ENCODE measurements around the gene STXBP6. TPM values are rescaled to one million over a fixed set of nuclear protein-coding genes. Genes with fewer than 3 reads are reported as not detected.
A peak's percentile ranks its signal among the peaks of the same experiment; 100 is the strongest.
"Not testable (repeated sequence)": the region's sequence is repeated elsewhere in the genome, so short reads cannot be mapped to it uniquely, and the experiment has no call there.

The STXBP6 gene
- polyA plus RNA-seq, 4 donors: 7.3 to 8.7 (median 8.2) TPM

DNA sequence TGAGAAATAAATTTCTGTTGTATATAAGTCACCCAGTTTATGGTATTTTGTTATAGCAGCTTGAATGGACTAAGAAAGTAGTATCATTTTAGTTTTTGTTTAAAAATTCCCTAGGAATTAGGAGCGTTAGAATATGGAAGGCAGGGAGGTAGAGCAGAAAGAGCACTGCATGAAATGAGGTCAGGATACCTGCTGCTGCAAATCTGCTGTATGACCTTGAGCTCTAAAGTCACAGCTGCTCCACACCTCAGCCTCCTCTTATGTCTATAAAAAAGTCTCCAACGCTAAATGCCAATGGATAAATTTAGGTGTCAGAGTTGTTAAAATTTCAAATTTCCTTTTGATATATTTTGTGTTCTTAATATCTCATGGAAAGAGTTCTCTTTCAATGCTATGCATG, 235.0 kb downstream of the STXBP6 start:
- DNase-seq (ENCODE audit: low read depth in 4 of 4, low spot score in 3 of 4): no peak

DNA sequence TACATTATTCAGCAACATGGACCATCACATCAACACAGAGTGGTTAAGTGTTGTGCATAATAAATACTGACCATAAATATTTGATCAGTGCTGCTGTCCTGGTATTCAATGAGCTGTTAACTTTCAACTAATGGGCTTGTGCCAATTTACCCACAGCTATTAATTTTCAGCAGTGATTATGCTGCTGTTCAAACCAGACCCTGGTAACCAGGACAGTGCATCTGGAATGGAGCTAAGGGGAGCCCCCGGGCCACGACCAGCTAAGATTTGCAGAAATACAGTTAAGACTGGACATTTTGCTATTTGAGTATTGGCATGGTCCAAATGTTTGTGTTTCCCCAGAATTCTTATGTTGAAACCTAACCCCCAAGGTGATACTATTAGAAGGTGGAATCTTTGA, 235.6 kb downstream of the STXBP6 start:
- DNase-seq (ENCODE audit: low read depth in 4 of 4, low spot score in 3 of 4): no peak

DNA sequence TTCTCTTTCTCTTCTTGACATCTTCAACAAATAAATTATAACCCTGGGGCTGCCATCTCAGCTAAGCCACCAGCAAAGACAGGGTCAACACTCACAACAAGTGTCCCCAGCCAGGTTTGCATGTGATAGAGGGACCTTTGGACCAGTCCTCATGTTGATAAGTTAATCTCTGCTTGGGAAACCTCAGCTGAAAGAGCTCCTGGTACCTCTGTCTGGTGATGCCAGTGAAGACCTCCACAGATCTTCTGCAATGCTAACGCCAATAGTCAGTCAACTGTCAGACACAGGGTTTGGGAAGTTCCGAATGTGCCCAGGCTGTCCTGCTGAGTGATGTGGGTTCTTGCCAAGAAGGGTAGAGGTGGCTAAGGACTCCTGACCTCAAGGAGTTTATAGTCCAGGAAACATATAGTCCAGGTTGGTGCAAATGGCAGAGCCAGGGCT, 236.1 kb downstream of the STXBP6 start:
- no peak for DNase-seq (ENCODE audit: low read depth in 4 of 4, low spot score in 3 of 4)

DNA sequence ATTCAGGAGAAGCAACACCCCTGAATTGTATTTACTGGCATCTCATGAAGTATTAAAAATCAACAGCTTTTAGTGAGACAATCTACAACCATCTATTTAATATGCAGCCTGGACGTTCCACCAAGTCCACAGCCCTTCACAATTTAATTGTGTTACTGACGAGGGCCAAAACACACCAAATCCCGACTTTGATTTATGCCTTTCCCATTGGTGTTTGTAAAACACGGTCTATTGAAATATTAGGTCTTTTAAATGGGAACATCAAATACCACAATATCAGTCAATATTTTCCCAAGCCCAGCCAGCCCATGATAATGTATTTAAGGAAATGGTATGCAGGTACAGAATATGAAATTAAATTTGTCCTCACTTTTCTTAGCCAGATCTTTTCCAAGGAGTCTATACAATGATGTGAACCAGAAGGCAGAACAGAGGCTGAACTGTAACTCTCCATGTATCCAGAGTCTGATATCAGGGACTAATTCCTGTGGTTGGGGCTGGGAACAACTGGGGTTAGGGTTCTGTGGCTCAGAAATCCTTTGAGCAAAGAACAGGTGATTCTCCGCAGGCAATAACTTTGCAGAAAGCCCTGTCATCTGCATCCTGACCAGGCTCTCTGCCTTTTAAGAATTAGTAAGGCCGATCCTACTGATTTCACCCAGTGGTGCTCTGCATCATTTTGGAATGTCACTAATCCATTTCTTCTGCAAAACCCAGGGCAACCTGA, 236.7 kb downstream of the STXBP6 start:
- no peak for DNase-seq (ENCODE audit: low read depth in 4 of 4, low spot score in 3 of 4)

DNA sequence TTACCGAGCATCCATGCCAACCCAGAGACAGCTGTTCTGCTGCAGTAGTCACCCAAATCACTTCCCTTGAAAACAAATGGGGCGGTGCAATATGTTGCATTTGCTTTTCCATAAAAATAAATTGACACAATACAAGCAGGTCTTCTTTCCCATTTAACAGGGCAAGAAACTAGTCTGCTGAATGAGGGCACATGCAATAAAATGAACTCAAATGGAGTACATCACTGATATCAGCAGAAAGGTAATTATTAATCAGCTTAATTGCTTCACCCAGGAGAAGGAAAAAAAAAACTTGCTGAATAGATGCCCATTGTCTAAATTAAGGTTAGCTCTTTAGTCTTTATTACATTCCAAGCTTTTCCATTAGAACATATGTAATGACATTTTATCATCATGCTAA, 240.8 kb downstream of the STXBP6 start:
- DNase-seq (ENCODE audit: low read depth in 4 of 4, low spot score in 3 of 4): no peak

DNA sequence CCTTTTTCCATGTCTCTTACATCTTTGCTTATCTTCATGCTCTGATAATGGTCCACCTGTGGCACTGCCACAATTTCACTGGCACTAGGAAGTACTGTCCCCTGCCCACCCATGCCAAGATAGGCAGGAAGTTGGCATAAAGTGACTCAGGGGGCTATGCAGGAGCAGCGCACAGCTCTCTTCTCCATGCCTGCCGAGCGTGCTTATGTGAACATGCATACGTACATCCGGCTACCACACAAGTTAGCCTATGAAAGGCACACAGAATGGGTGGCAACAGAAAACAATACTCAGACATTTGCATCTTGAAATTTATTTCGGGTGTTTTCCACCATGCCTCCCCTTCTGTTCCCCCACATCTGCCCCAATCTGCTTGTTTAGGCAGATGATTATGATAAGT, 241.5 kb downstream of the STXBP6 start:
- no peak for DNase-seq (ENCODE audit: low read depth in 4 of 4, low spot score in 3 of 4)

DNA sequence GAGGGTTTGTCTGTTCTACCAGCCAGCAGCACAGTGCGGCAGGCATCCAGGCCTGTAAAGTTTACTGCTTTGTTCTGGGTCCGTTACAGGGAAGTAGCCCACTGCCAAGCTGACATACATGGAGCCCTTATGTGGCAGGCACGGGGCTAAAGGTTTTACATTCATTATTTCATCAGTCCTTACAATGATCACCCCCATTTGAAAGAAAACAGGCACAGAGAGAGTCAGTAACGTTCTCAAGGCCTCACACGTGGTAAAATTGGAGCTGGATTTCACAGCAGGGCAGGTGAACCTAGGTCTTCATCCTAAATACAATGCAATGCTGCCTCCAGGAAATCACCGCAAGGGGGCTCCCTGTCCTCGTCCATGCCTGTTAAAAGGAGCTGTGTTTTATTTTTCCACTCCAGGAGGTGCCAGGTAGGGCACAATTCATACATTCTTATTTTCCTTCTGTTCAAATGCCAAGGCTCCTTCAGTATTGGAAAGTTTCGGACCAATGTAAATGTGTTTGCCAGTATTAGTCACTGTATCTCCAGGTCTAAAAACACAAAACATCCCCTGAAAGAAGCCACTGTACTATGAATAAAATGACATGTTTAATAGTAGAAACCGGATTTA, 243.8 kb downstream of the STXBP6 start:
- DNase-seq (ENCODE audit: low read depth in 4 of 4, low spot score in 3 of 4): peak in 3 of 4 donors; percentile 51 to 61 (median 57)

DNA sequence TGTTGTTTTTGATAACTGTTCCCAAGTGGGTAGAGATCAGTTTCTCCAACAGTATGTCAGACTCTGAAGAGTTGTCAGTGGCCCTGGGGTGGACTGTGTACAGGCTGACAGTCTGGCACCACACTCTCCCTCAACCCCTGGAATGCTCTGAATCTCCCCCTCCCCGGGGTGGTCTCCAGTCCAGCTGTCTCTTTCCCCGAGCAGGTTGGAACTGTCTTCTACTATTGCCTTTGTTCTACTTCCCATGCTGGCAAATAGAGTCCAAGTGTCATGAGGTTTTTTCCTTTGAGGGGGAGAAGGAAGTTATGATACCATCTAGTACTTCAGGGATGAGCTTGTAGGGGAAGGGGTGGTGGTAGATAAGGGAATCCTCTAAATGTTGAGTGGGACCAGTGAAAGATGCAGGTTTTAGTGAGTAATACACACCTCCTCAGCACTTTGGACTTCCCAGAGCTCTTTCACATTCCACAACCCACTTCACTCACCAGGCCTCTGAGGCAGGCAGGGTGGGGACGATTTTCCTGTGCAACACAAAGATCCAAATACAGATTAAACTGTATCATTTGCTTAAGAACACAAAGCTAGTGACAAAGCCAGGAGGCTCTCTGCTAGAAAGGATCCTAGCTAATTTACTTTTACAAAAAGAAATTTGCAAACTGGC, 245.3 kb downstream of the STXBP6 start:
- DNase-seq (ENCODE audit: low read depth in 4 of 4, low spot score in 3 of 4): no peak

DNA sequence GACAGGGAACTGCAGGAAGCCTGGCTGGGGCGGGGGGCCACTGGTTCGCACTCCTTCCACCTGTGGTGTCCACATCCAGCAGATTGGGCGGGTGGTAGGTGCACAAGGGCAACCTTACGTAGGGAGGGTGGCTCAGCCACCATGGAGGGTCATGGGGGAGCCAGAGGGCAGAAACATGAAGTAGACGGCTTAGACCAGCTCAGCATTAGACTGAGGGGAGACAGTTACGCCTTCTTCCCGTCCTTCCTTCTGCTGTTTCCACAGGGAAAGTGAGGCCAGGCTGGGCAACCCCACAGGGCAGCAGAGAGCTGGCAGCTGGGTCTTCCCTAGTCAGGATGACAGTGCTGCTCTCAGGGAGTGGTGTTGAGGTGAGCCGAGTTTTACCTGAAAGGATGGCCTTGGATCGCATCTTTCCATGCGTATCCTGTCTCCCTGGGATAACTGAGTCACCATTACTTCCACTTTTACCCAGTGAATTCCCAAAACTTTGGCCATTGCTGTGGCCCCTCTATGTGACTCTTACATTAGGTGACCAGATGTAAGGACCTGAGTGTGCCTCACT, 245.9 kb downstream of the STXBP6 start:
- no peak for DNase-seq (ENCODE audit: low read depth in 4 of 4, low spot score in 3 of 4)

DNA sequence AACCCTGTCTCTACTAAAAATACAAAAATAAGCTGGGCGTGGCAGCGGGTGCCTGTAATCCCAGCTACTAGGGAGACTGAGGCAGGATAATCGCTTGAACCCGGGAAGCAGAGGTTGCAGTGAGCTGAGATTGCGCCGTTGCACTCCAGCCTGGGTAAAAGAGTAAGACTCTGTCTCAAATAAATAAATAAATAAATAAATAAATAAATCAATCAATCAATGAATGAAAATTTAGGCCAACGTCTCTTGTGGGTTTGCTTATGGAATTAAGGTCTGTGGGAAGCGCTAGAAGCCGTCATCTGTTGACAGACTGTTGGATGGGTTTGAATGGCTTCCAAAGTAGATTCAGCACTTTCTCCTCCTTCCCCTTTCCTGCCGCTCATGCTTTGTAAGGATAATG, 246.5 kb downstream of the STXBP6 start:
- DNase-seq (ENCODE audit: low read depth in 4 of 4, low spot score in 3 of 4): not testable (repeated sequence)

DNA sequence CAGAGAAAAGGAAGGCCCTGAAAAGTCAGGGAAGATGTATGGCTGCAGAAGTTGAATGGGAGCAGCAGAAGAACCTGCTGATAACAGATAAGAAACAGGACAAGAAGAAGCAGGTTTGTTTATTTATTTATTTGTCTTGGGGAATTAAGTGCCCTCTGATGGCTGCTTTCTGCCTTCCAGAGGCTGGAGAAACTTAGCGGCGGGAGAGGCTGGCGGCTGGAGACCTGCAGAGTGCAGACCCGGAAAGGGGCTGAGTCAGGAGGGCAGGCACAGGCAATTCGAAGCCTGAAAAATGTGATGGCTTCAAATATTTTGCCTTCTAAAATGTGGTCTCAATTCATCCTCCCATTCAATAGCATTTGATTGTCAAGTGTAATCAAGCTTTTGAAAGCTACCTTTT, 247.7 kb downstream of the STXBP6 start:
- no peak for DNase-seq (ENCODE audit: low read depth in 4 of 4, low spot score in 3 of 4)

DNA sequence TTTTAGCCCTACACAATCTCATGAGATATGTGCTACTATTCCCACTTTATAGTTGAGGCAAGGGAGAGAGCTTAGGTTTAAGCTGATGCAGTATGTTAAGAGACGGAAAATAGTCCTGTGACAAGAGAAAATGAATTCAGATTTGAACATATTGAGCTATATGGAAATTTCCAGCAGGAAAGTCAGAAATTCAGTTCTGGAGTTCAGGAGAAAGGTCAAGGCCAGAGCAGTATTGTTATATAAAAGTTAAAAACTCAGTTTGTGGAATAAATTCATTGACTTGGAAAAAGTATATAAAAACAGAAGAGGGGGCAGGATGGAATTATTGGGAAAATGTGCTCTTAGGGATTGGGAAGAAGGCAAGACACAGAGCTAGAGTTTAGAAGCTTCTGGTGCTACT, 248.9 kb downstream of the STXBP6 start:
- no peak for DNase-seq (ENCODE audit: low read depth in 4 of 4, low spot score in 3 of 4)

DNA sequence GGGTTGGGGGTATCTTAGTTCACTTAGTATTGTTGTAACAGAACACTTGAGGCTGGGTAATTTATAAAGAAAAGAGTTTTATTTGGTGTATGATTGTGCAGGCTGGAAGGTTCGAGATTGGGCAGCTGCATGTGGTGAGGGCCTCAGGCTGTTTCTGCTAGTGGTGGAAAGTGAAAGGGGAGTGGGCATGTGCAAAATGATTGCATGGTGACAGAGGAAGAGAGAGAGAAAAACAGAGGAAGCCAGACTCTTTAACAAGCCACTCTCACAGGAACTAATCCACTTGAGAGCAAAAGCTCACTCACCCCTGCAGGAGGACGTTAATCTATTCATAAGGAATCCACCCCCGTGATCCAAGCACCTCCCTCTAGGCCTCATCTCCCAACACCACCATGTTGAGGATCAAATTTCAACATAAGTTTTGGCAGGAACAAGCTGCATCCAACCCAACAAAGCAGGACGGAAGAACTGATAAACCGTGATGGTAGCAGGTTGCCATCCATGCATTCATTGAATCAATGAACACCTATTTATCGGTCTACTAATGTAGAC, 251.0 kb downstream of the STXBP6 start:
- no peak for DNase-seq (ENCODE audit: low read depth in 4 of 4, low spot score in 3 of 4)

DNA sequence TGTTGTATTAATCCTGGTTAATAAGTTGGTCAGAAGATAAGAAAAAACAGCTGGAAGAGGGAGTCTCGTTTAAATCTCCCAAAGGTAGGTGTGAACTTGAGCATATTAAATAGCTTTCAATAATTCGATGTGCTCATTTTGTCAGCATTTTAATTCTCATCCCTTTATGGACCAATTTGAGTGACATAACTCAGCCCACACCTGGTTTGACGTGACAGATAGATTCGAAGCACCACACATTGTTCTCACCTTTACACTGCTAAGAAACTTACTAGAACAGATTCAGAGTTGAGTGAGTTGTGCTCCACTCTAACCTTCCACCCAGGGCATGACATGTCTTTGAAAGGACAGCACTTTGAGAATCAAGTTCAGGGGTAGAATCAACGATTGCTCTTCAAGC, 254.5 kb downstream of the STXBP6 start:
- no peak for DNase-seq (ENCODE audit: low read depth in 4 of 4, low spot score in 3 of 4)

DNA sequence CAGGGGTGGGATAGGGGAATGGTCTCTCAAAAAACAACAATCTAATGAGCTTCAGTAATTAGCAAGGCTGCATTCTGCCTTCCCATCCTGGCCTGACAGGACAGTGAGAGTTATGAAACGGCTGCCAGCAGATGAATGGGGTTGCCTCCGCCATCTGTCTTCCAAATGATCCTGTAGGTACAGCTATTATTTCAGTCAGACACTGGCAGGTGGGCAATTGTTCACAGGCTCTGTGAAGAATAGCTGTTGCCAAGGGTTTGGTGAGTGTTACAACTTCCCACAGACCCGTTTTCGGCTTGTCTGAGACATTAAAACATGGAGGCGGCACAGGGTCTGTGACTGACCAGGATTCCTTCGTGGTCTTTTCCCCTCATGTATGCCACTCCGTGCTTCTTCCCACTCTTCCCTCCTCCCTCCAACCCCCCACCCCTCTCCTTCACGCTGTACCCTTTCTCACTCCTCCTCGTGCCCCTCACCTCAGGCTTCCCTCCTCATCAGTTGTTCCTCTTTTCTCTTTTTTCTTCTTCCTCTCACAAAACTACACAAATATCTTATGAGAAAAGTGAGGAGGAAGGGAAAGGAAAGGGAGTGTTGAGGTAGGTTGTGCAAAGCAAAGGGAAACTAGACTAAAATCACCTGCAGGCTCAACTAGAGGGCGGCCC, 255.2 kb downstream of the STXBP6 start:
- DNase-seq (ENCODE audit: low read depth in 4 of 4, low spot score in 3 of 4): no peak

DNA sequence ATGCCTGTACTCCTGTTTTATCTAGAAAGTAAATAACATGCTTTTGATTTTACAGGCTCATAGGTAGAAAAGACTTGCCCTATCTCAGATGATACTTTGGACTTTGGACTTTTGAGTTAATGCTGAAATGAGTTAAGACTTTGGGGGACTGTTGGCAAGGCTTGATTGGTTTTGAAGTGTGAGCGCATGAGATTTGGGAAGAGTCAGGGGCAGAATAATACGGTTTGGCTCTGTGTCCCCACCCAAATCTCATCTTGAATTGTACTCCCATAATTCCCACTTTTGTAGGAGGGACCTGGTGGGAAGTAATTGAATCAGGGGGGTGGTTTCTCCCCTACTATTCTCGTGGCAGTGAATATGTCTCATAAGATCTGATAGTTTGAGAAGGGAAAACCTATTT, 259.8 kb downstream of the STXBP6 start:
- DNase-seq (ENCODE audit: low read depth in 4 of 4, low spot score in 3 of 4): no peak

DNA sequence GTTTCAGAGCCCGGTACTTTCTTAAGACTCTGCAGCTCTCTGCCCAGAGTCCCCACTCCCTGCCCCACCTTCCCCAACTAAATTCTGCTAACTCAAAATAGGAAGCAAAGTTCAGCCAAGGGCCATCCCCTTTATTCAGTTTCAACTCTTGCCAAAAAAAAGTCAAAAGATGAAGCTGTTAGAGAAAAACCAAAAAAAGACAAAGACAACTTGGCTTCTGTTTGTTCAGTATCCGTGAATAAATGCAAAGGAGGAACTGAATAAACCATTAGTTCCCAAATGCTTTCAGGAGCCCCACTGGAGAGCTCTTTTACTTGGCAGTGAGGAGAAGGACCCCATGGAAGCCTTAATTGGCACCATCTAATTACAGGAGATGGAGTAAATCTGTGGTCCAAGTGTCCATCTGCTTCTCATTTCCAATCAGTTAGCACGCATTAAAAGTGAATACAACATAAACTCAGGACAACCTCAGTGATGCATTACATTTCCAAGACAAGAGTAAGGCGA, 260.5 kb downstream of the STXBP6 start:
- DNase-seq (ENCODE audit: low read depth in 4 of 4, low spot score in 3 of 4): peak in 1 of 4 donors; percentile 26

DNA sequence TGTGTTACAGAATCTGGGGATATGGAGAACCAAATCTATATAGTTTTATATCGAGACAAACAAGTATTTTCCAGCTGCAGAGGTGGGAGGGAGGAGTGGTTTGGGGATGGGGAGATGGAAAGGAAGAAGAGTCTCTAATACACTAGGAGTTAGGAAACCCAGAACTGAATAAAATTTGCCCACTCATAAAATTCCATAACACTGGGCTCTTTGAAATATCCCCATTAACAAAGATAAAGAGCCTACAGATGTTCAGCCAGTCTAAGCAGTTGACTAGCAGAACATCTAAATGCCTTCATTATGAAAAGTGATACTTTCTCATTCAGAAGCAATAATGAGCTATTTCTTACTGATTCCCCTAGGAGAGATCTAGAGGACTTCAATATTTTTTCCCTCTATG, 264.2 kb downstream of the STXBP6 start:
- no peak for DNase-seq (ENCODE audit: low read depth in 4 of 4, low spot score in 3 of 4)

DNA sequence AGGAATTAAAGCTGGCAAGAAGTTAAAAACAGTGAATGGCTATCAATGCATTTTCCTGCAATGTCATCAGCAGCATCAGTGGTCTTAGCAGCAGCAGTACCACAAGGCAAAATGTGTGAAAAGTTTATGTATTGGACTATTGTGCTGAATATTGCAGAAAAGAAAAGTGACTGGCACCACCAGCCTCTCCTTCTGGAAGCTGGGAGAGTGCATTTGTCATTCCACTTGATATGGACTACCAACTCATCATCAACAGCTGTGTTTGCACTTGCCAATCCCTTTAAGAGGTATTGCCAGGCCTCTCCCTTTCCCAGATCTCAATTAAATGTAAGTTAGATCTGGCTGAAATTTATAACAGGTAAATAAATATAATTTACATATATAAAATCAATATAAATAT, 265.0 kb downstream of the STXBP6 start:
- DNase-seq (ENCODE audit: low read depth in 4 of 4, low spot score in 3 of 4): no peak

DNA sequence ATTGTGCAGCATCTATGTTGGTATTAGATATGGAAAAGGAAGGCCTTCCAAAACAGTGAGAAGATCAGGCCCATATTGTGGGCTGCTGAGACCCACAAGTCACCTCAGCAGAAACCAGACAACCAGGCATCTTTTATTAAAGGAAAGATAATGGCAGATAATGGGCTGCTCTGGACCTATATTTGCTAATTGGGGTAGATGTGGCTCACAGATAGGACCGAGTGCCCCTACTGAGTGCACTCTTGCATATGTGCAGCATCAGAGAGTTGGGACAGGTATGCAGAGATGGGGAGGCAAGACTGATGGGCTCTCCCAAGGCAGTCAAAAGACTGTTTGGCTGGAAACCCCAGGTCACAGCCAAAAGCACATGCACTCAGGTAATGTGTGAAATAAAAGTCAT, 266.2 kb downstream of the STXBP6 start:
- no peak for DNase-seq (ENCODE audit: low read depth in 4 of 4, low spot score in 3 of 4)

DNA sequence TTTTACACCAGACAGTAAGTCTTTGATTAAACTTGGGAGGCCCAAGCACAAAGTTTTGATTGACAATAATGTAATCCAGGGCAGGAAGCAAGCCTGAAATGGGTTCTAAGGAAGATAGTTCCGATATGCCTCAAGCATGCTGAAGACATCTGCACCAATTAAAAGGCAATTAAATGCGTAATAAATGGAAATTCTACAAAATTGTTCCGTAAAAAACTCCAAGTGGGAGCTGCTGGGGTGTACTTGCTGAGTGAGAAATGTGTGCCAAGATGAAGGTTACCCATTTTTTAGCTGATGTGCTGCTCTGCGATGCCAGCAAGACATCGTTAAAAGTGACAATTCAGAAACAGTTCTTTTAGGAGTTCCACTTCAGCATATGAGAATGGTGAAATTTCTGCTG, 269.7 kb downstream of the STXBP6 start:
- DNase-seq (ENCODE audit: low read depth in 4 of 4, low spot score in 3 of 4): no peak

All from right renal pelvis (tissue), 4 donors.